HG03439 (cell line): ENCODE data around the gene LSM7.

Experiments
- ATAC-seq: cut with Tn5 transposase; IDR thresholded peaks from one replicate; pipeline ENCODE4 v1.9.1; 2021; ENCODE audit warnings: mild to moderate bottlenecking, moderate library complexity; ENCODE audit not compliant: unreplicated experiment

Gene LSM7

DNA sequence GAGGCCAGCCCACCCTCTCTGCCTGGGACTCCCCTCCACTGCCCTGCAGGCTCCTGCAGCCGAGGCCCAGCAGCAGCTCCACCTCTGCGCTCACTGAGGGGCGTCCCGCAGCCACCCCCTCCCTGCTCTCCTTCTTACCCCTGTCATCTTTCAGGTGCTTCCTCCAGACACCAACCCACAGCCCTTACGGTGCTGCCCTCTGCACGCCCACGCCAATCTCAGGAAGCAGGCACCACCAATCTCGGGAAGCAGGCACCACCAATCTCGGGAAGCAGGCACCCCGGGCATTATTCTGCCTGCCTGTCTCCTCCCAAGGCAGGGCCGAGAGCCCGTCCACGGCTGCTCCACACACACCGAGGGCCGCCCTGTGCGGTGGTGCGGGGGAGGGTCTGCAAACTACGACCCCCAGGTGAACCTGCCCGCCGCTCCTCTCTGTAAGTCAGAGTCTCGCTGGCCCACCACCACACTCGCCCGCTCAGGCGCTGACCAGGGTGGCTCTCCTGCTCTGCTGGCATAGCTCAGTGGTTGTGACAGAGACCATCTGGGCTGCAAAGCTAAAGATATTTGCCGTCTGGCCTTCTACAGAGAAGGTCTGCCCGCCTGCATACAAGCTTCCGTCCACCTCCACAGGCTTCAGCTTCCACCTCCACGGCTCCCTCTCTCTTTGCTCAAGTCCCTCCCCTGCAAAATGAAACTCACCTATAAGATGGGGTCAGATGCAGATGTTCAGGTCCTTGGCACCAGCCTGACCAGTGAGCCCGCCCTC, 2.9 kb downstream of the LSM7 start:
- ATAC-seq: no peak

GRCh38 chr19:2324220-2324948, 4.0 kb downstream of the LSM7 start:
- no peak for ATAC-seq

DNA sequence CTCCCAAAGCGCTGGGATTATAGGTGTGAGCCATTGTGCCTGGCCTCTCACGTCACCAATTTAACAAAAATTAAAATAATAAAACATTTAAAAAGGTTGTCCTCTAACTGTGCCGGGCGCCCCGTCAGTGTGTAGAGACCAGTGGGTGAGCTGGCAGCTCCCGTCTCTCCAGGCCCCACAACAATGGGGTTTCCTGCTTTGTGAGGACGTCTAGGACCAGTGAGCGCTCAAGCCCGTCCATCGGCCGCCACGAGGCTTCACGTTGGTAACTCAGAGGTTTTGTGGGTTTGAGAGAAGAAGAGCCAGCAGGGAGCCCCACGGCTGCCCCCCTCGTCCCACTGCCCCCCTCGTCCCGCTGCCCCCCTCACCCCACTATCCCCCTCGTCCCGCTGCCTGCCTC, 4.7 kb downstream of the LSM7 start:
- no peak for ATAC-seq

DNA sequence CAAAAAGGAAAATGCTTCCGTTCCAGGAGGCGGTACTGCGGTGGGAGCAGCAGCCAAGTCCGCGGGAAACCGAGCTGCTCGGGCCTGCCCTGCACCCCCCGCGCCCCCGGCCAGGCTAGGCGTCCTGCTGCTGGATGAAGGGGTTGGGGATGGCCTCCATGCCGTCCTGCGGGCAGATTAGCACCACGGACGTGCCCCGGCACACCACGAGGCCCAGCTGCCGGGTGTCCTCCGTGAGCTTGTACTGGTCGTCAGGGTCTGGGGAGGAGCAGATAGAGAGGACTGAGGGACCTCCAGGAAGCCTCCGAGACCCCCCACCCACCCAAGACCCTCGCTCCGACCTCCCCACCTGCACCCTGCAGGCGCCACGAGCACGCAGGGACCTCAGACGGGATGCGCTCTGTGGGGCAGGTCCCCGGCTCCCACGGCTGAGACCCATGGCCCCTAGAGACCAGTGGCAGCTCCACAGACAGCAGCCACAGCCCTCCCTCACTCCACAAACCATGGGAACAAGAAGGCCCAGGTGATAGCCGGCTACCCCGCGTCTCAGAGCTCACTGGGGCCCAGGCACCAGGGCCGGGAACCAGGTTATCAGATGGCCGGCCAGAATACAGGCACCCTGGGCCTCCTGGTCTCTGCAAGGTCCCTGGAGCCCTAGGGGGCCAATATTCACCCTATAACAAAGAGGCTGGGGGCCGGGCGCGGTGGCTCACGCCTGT, 6.7 kb downstream of the LSM7 start:
- ATAC-seq: no peak

DNA sequence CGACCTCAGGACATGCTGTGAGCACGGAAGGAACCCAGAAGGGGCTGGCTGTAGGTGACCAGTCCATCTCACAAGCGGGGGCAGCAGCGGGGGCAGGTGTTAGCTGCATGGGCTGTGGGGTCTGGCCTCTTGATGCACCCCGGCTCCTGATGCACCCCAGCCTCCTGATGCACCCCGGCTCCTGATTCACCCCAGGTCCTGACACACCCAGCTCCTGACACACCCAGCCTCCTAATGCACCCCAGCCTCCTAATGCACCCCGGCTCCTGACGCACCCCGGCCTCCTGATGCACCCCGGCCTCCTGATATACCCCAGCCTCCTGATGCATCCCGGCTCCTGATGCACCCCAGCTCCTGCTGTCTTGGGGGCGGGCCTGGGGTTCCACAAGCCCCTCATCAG, 7.4 kb downstream of the LSM7 start:
- no peak for ATAC-seq

DNA sequence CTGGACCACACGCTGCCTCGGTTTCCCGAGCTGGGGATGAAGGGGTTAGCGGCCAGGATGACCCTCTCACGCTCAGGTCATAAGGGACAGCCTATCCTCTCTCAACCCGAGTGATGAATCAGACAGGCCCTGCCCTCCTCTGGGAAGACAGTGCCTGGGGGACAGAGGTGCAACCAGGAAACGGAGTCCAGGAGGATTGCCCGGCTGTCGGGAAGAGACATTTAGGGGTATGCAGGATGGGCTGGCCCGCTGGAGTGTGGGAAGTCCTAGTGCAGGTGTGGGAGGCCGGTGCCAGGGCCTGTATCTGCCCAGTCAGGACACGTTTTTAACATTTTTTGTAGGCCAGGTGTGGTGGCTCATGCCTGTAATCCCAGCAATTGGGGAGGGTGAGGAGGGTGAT, 8.3 kb downstream of the LSM7 start:
- ATAC-seq: no peak

GRCh38 chr19:2319551-2319950, 8.8 kb downstream of the LSM7 start:
- no peak for ATAC-seq

DNA sequence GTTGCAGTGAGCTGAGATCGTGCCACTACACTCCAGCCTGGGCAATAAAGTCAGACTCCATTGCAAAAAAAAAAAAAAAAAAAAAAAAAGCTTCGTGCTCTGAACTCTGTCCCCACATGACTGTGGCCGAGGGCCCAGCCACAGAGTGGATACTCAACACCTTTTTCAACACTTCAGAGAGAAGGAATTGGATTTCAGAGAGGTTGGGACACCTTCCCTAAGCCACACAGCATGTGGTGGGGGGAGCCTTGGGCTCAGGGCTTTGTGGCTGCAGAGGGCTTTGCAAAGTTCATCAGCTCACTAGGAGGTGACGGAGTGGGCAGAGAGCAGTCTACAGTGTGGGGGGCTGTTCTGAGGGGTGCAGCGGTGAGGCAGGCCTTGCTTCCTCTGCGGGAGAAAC, 9.5 kb downstream of the LSM7 start:
- no peak for ATAC-seq

DNA sequence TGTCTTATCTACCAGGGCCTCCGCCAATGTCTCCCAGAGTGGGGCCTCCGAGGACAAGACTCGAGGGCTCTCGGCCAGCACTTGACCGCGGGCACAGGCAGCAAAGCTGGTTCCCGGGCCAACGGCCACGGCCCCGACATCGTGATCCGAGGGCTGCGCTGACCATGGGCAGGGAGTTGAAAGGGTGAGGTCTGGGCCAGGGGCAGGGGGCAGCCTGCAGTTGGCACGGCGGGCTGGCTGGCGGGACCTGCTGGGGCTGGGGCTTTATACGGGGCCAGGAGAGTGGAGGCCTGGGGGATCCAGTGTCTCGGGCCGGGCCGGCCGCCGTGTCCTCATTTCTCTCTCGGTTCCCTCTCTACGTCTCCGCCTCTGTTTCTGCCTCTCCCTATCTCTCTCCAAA, 10.6 kb downstream of the LSM7 start:
- no peak for ATAC-seq

GRCh38 chr19:2317300-2317699, 11.1 kb downstream of the LSM7 start:
- ATAC-seq: no peak

- no peak for ATAC-seq
Measured at GRCh38 chr19:2315818-2316353, 12.5 kb downstream of the LSM7 start.

GRCh38 chr19:2315121-2315817, 13.1 kb downstream of the LSM7 start:
- ATAC-seq: no peak

GRCh38 chr19:2312820-2313501, 15.4 kb downstream of the LSM7 start:
- no peak for ATAC-seq

- ATAC-seq: no peak
Measured at GRCh38 chr19:2311093-2311492, 17.3 kb downstream of the LSM7 start.

GRCh38 chr19:2309734-2310362, 18.5 kb downstream of the LSM7 start:
- no peak for ATAC-seq

GRCh38 chr19:2308114-2308556, 20.3 kb downstream of the LSM7 start, which contains the start of gene LINGO3:
Gene LINGO3 (minus strand): TSS chr19:2308154. CDS start chr19:2291776, 16,378 bp downstream.
- no peak for ATAC-seq

- no peak for ATAC-seq
Measured at GRCh38 chr19:2307518-2308012, 20.8 kb downstream of the LSM7 start.

GRCh38 chr19:2306971-2307370, 21.4 kb downstream of the LSM7 start:
- ATAC-seq: no peak

DNA sequence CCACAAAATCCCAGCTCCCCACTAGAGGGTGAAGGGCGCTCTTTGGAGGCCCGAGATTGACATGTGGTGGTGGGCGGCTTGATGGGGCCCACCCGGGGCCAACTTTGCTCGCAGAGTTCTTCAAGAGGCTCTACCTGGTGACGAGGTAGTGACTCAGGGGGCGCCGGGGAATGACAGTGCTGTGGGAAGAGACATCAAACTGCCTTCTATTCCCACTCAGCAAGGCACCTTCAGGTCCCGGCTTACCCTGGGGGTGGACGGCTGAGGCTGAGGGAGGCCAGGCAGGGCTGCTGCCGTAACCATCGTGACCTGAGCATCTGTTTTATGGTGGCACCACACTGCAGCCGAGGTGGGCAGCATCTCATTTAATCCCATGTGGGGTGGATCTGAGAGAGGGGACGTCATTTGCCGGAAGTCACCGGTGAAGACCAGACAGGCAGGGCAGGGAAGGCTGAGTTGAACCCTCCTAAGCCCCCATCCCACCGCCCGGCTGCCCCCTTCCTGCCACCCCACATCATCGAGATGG, 22.0 kb downstream of the LSM7 start:
- ATAC-seq: no peak
